EL (cell line): ENCODE measurements around the gene NANOS3.
A peak's percentile ranks its signal among the peaks of the same experiment; 100 is the strongest.

Source experiments
- DNase-seq: peaks from one replicate; pipeline ENCODE4 v3.0.0-alpha.2; 2016

Gene NANOS3

GRCh38 chr19:13876834-13877233 lies at the start of gene NANOS3:
NANOS3 (plus strand) TSS chr19:13877134; CDS start chr19:13877249, 115 bp downstream.
- no peak for DNase-seq

- no peak for DNase-seq
Measured at GRCh38 chr19:13827656-13828055, 49.3 kb upstream of the NANOS3 start.

- DNase-seq, result no peak
Measured at GRCh38 chr19:13830114-13830740, 46.7 kb upstream of the NANOS3 start.

GRCh38 chr19:13830741-13831536 lies 46.0 kb upstream of the NANOS3 start:
- DNase-seq, result no peak

- DNase-seq, result no peak
Measured at GRCh38 chr19:13831537-13832467, 45.1 kb upstream of the NANOS3 start.

GRCh38 chr19:13833330-13834243 lies 43.3 kb upstream of the NANOS3 start:
- peak; percentile 94 for DNase-seq

- DNase-seq, result peak; percentile 80
Measured at GRCh38 chr19:13834244-13835069, 42.5 kb upstream of the NANOS3 start.

- no peak for DNase-seq
Measured at GRCh38 chr19:13835791-13836723, 40.9 kb upstream of the NANOS3 start.

- DNase-seq, result no peak
Measured at GRCh38 chr19:13838435-13839129, 38.4 kb upstream of the NANOS3 start.

- DNase-seq, result peak; percentile 95
Measured at GRCh38 chr19:13839130-13839937, 37.6 kb upstream of the NANOS3 start.

- no peak for DNase-seq
Measured at GRCh38 chr19:13839938-13840304, 37.0 kb upstream of the NANOS3 start.

GRCh38 chr19:13840305-13841085 lies 36.4 kb upstream of the NANOS3 start:
- peak; percentile 84 for DNase-seq

GRCh38 chr19:13841086-13841961 lies 35.6 kb upstream of the NANOS3 start:
- peak; percentile 52 for DNase-seq

GRCh38 chr19:13841962-13842290 lies 35.0 kb upstream of the NANOS3 start:
- DNase-seq, result no peak

- peak; percentile 81 for DNase-seq
Measured at GRCh38 chr19:13842291-13843103, 34.4 kb upstream of the NANOS3 start.
